SK-N-SH treated with all-trans-retinoic acid at 6 μM for 48 hours (cell line): ENCODE results near the gene NIPBL.
A peak's percentile ranks its signal among the peaks of the same experiment; 100 is the strongest.

ENCODE experiments used
- ATAC-seq: fragments of 200-7000 bp; cut with Tn5 transposase; 3 replicates; pipeline ENCODE4 v1.9.1; 2020; ENCODE audit warnings: mild to moderate bottlenecking, moderate library complexity
- ARNTL ChIP-seq: fragments of 450-650 bp; formaldehyde crosslinking; IDR thresholded peaks from 2 replicates; pipeline ENCODE4 v1.5.0; 2020; ENCODE audit warnings: low read depth, mild to moderate bottlenecking, moderate library complexity, borderline replicate concordance
- BACH2 ChIP-seq: fragments of 250-450 bp; sonication (Bioruptor Pico); IDR thresholded peaks from 2 replicates; pipeline ENCODE4 v1.9.0; 2021; ENCODE audit warnings: mild to moderate bottlenecking, borderline replicate concordance
- CREB5 ChIP-seq: fragments of 250-450 bp; sonication (Bioruptor Pico); IDR thresholded peaks from 2 replicates; pipeline ENCODE4 v1.5.1; 2020; ENCODE audit warnings: low read depth, mild to moderate bottlenecking, moderate library complexity
- CSDC2 ChIP-seq: fragments of 250-450 bp; sonication (Bioruptor Pico); IDR thresholded peaks from 2 replicates; pipeline ENCODE4 v1.5.0; 2020; ENCODE audit warnings: mild to moderate bottlenecking, moderate library complexity
- ESRRG ChIP-seq: fragments of 250-450 bp; sonication (Bioruptor Pico); IDR thresholded peaks from 2 replicates; pipeline ENCODE4 v1.6.1; 2021; ENCODE audit warnings: mild to moderate bottlenecking
- GLIS3 ChIP-seq: fragments of 250-450 bp; sonication (Bioruptor Pico); IDR thresholded peaks from 2 replicates; pipeline ENCODE4 v1.5.0; 2020; ENCODE audit warnings: mild to moderate bottlenecking, moderate library complexity
- ISL1 ChIP-seq: fragments of 250-450 bp; sonication (Bioruptor Pico); IDR thresholded peaks from 2 replicates; pipeline ENCODE4 v2.1.2; 2022; ENCODE audit warnings: mild to moderate bottlenecking, moderate library complexity
- OSR1 ChIP-seq: fragments of 250-450 bp; sonication (Bioruptor Pico); IDR thresholded peaks from 2 replicates; pipeline ENCODE4 v1.8.0; 2022; ENCODE audit warnings: moderate library complexity, mild to moderate bottlenecking, inconsistent platforms
- PATZ1 ChIP-seq: fragments of 250-450 bp; sonication (Bioruptor Pico); IDR thresholded peaks from 2 replicates; pipeline ENCODE4 v1.8.0; 2020; ENCODE audit warnings: mild to moderate bottlenecking, moderate library complexity, borderline replicate concordance
- RARB ChIP-seq: fragments of 250-450 bp; sonication (Bioruptor Pico); IDR thresholded peaks from 2 replicates; pipeline ENCODE4 v1.8.0; 2021; ENCODE audit warnings: mild to moderate bottlenecking, moderate library complexity
- SNAI2 ChIP-seq: fragments of 250-450 bp; sonication (Bioruptor Pico); IDR thresholded peaks from 2 replicates; pipeline ENCODE4 v1.5.0; 2020; ENCODE audit warnings: mild to moderate bottlenecking, moderate library complexity
- TCF4 ChIP-seq: fragments of 250-450 bp; sonication (Bioruptor Pico); IDR thresholded peaks from 2 replicates; pipeline ENCODE4 v1.8.0; 2021; ENCODE audit warnings: mild to moderate bottlenecking, moderate library complexity, borderline replicate concordance
- ZFP3 ChIP-seq: fragments of 250-450 bp; sonication (Bioruptor Pico); IDR thresholded peaks from 2 replicates; pipeline ENCODE4 v1.5.0; 2020; ENCODE audit warnings: mild to moderate bottlenecking, moderate library complexity
- ZFP30 ChIP-seq: fragments of 450-650 bp; formaldehyde crosslinking; IDR thresholded peaks from 2 replicates; pipeline ENCODE4 v1.5.0; 2022; ENCODE audit warnings: mild to moderate bottlenecking, moderate library complexity
- ZNF70 ChIP-seq: fragments of 450-650 bp; formaldehyde crosslinking; IDR thresholded peaks from 2 replicates; pipeline ENCODE4 v1.5.0; 2020; ENCODE audit warnings: mild to moderate bottlenecking, moderate library complexity
- ZNF8 ChIP-seq: fragments of 450-650 bp; formaldehyde crosslinking; IDR thresholded peaks from 2 replicates; pipeline ENCODE4 v1.5.0; 2020; ENCODE audit warnings: mild to moderate bottlenecking, moderate library complexity
- TF ChIP-seq, protein P1 (sequence below): fragments of 250-450 bp; sonication (Bioruptor Pico); IDR thresholded peaks from 2 replicates; pipeline ENCODE4 v1.5.0; 2020; ENCODE audit warnings: mild to moderate bottlenecking, moderate library complexity
- TF ChIP-seq, protein P2 (sequence below): fragments of 250-450 bp; sonication (Bioruptor Pico); IDR thresholded peaks from 2 replicates; pipeline ENCODE4 v1.5.1; 2021; ENCODE audit warnings: mild to moderate bottlenecking, moderate library complexity
- TF ChIP-seq, protein P3 (sequence below): fragments of 250-450 bp; sonication (Bioruptor Pico); IDR thresholded peaks from 2 replicates; pipeline ENCODE4 v1.8.0; 2021; ENCODE audit warnings: low read depth, mild to moderate bottlenecking, moderate library complexity, borderline replicate concordance

NIPBL gene

GRCh38 chr5:36894954-36895353, 18.4 kb downstream of the NIPBL start:
- peak; percentile 86 for TF ChIP-seq ZNF8
- no peak for TF ChIP-seq BACH2 (CRISPR knock-in tag)
- no peak for ATAC-seq

DNA sequence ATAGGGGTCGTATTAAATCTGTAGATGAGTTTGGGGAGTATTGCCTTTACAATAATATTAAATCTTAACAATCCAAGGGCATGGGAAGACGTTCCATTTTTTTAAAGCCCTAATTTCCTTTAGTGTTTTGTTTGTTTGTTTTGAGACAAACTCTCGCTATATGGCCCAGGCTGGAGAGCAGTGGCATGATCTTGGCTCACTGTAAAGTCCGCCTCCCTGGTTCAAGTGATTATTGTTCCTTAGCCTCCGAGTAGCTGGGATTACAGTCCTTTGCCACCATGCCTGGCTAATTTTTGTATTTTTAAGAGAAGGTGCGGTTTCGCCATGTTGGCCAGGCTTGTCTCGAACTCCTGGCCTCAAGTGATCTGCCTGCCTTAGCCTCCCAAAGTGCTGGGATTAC, 19.9 kb downstream of the NIPBL start:
- ATAC-seq: no peak

GRCh38 chr5:36897616-36898015, 21.0 kb downstream of the NIPBL start:
- TF ChIP-seq ZFP30 (CRISPR knock-in tag) (no peak), ISL1 (CRISPR knock-in tag) (no peak), ZNF70 (no peak), CREB5 (no peak)
- TF ChIP-seq, all 23 proteins: peak for 0
- ATAC-seq: no peak; the same call in 2 of the 3 replicates

More for the DNA sequence above, 19.9 kb downstream of the NIPBL start:
- TF ChIP-seq ZFP3 (no peak), CSDC2 (CRISPR knock-in tag) (no peak), ZNF8 (no peak), GLIS3 (no peak), ISL1 (CRISPR knock-in tag) (no peak), OSR1 (CRISPR knock-in tag) (no peak), RARB (CRISPR knock-in tag) (no peak), BACH2 (CRISPR knock-in tag) (no peak)
- TF ChIP-seq, protein P1, sequence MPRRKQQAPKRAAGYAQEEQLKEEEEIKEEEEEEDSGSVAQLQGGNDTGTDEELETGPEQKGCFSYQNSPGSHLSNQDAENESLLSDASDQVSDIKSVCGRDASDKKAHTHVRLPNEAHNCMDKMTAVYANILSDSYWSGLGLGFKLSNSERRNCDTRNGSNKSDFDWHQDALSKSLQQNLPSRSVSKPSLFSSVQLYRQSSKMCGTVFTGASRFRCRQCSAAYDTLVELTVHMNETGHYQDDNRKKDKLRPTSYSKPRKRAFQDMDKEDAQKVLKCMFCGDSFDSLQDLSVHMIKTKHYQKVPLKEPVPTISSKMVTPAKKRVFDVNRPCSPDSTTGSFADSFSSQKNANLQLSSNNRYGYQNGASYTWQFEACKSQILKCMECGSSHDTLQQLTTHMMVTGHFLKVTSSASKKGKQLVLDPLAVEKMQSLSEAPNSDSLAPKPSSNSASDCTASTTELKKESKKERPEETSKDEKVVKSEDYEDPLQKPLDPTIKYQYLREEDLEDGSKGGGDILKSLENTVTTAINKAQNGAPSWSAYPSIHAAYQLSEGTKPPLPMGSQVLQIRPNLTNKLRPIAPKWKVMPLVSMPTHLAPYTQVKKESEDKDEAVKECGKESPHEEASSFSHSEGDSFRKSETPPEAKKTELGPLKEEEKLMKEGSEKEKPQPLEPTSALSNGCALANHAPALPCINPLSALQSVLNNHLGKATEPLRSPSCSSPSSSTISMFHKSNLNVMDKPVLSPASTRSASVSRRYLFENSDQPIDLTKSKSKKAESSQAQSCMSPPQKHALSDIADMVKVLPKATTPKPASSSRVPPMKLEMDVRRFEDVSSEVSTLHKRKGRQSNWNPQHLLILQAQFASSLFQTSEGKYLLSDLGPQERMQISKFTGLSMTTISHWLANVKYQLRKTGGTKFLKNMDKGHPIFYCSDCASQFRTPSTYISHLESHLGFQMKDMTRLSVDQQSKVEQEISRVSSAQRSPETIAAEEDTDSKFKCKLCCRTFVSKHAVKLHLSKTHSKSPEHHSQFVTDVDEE (CRISPR knock-in tag): no peak
- TF ChIP-seq, protein P2, sequence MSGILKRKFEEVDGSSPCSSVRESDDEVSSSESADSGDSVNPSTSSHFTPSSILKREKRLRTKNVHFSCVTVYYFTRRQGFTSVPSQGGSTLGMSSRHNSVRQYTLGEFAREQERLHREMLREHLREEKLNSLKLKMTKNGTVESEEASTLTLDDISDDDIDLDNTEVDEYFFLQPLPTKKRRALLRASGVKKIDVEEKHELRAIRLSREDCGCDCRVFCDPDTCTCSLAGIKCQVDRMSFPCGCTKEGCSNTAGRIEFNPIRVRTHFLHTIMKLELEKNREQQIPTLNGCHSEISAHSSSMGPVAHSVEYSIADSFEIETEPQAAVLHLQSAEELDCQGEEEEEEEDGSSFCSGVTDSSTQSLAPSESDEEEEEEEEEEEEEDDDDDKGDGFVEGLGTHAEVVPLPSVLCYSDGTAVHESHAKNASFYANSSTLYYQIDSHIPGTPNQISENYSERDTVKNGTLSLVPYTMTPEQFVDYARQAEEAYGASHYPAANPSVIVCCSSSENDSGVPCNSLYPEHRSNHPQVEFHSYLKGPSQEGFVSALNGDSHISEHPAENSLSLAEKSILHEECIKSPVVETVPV: no peak
- TF ChIP-seq, protein P3, sequence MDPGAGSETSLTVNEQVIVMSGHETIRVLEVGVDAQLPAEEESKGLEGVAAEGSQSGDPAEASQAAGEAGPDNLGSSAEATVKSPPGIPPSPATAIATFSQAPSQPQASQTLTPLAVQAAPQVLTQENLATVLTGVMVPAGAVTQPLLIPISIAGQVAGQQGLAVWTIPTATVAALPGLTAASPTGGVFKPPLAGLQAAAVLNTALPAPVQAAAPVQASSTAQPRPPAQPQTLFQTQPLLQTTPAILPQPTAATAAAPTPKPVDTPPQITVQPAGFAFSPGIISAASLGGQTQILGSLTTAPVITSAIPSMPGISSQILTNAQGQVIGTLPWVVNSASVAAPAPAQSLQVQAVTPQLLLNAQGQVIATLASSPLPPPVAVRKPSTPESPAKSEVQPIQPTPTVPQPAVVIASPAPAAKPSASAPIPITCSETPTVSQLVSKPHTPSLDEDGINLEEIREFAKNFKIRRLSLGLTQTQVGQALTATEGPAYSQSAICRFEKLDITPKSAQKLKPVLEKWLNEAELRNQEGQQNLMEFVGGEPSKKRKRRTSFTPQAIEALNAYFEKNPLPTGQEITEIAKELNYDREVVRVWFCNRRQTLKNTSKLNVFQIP (CRISPR knock-in tag): no peak

GRCh38 chr5:36899860-36900259, 23.3 kb downstream of the NIPBL start:
- ATAC-seq: no peak
- TF ChIP-seq TCF4 (CRISPR knock-in tag) (no peak), ISL1 (CRISPR knock-in tag) (no peak), ESRRG (no peak)

DNA sequence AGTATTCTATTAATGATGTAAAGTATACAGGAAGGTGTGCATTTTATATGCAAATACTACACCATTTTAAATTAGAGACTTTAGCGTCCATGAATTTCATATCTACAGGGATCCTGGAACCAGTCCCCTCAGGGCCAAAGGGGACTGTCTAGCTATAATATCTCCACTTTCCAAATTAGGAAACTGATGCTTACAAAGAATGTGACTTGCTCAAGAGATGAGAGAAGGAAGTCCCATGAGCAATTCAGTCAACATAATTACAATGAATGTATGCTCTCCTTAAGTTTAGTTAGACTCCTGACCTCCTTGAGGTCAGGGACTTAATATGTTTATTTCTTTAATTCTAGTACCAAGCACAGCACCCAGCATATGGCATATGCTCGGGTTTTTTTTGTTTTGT, 23.7 kb downstream of the NIPBL start:
- ATAC-seq: no peak
- TF ChIP-seq ISL1 (CRISPR knock-in tag) (no peak), OSR1 (CRISPR knock-in tag) (no peak), RARB (CRISPR knock-in tag) (no peak), SNAI2 (CRISPR knock-in tag) (no peak), BACH2 (CRISPR knock-in tag) (no peak), ZNF8 (no peak), CREB5 (no peak), ESRRG (no peak), ARNTL (CRISPR knock-in tag) (no peak), TCF4 (CRISPR knock-in tag) (no peak), GLIS3 (no peak), PATZ1 (no peak)
- TF ChIP-seq, protein P2: no peak
